ENCODE data around the gene NLRX1.
"Not testable (repeated sequence)": the region's sequence is repeated elsewhere in the genome, so short reads cannot be mapped to it uniquely, and the experiment has no call there.

The NLRX1 gene

GRCh38 chr11:119188067-119188466 lies 19.5 kb downstream of the NLRX1 start:
- H3K27ac ChIP-seq, result no peak overlapping the region

GRCh38 chr11:119188887-119189286 lies 20.4 kb downstream of the NLRX1 start:
- Histone ChIP-seq H3K4me3 (no peak overlapping the region), H3K27me3 (no peaks in the 10 kb centered on the region), H3K27ac (no peak overlapping the region), H3K4me1 (peaks cover 0 to 16% (median 13%) of the 10 kb centered on the region in 10 experiments; a peak in 14 of 20 replicates), H4K20me1 (no peaks in the 10 kb centered on the region), H3K36me3 (peaks cover 0 to under 1% (median 0%) of the 10 kb centered on the region in 11 experiments; a peak in 1 of 22 replicates), H3K9ac (no peak overlapping the region), H3K4me2 (no peak overlapping the region), H3K9me3 (replicated peaks in 1 of 11) (no peaks in the 10 kb centered on the region)
- no peak for TF ChIP-seq Cebpa-rat (IDR thresholded peaks at IDR 0.05)

More at GRCh38 chr11:119188067-119188466, 19.5 kb downstream of the NLRX1 start:
- H4K20me1 ChIP-seq, result no peaks in the 10 kb centered on the region; a peak in 1 of 22 replicates
- peaks cover 0 to 8% (median 0%) of the 10 kb centered on the region in 11 experiments; a peak in 2 of 22 replicates for H3K36me3 ChIP-seq
- no peaks in the 10 kb centered on the region for H3K27me3 ChIP-seq
- H3K4me2 ChIP-seq, result no peak overlapping the region
- H3K4me3 ChIP-seq, result no peak overlapping the region
- no peaks in the 10 kb centered on the region for H3K9me3 ChIP-seq (replicated peaks in 1 of 11)
- TF ChIP-seq Cebpa-rat (IDR thresholded peaks at IDR 0.05), result no peak
- no peak overlapping the region for H3K9ac ChIP-seq
- H3K4me1 ChIP-seq, result peaks cover 0 to 15% (median 9%) of the 10 kb centered on the region in 10 experiments; a peak in 14 of 20 replicates

DNA sequence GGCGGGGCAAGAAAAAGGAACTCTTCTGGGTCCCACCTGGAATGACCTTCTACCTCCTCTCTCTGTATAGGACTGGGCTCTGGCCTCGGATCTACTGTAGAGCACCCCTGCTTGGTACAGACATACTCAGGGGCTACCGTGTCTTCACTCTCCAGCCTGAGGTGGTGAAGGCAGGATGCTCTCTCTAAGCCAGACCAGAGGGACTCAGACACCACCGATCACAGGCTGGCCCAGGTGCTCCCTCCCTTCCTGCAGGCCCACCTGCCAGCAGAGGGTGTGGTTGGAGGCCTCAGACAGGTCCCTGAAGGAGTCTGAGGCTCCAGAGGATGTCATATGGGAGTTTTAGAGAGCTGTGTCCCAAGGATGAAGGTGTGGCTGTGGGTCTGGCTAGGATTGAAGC lies 20.9 kb downstream of the NLRX1 start:
- no peak overlapping the region for H3K27ac ChIP-seq
- H3K9me3 ChIP-seq (replicated peaks in 1 of 11), result no peaks in the 10 kb centered on the region
- no peaks in the 10 kb centered on the region for H4K20me1 ChIP-seq
- peaks cover 0 to 16% (median 9%) of the 10 kb centered on the region in 10 experiments; a peak in 14 of 20 replicates for H3K4me1 ChIP-seq
- H3K4me3 ChIP-seq, result no peak overlapping the region
- no peak overlapping the region for H3K4me2 ChIP-seq
- no peak overlapping the region for H3K9ac ChIP-seq
- TF ChIP-seq Cebpa-rat (IDR thresholded peaks at IDR 0.05), result no peak
- no peaks in the 10 kb centered on the region for H3K27me3 ChIP-seq
- no peaks in the 10 kb centered on the region for H3K36me3 ChIP-seq

- no peak overlapping the region for H3K4me2 ChIP-seq
- H3K36me3 ChIP-seq, result no peaks in the 10 kb centered on the region
- no peaks in the 10 kb centered on the region for H4K20me1 ChIP-seq
- H3K4me3 ChIP-seq, result no peak overlapping the region
- H3K9ac ChIP-seq, result no peak overlapping the region
- H3K4me1 ChIP-seq, result peaks cover 0 to 26% (median 8%) of the 10 kb centered on the region in 10 experiments; a peak in 14 of 20 replicates
- H3K27me3 ChIP-seq, result no peaks in the 10 kb centered on the region
- H3K9me3 ChIP-seq (replicated peaks in 1 of 11), result no peaks in the 10 kb centered on the region
- no peak for TF ChIP-seq Cebpa-rat (IDR thresholded peaks at IDR 0.05)
- H3K27ac ChIP-seq, result no peak overlapping the region
These were observed 22.0 kb downstream of the NLRX1 start for GRCh38 chr11:119190531-119190930.

GRCh38 chr11:119191265-119191664 lies 22.7 kb downstream of the NLRX1 start:
- H4K20me1 ChIP-seq, result not testable (repeated sequence)

DNA sequence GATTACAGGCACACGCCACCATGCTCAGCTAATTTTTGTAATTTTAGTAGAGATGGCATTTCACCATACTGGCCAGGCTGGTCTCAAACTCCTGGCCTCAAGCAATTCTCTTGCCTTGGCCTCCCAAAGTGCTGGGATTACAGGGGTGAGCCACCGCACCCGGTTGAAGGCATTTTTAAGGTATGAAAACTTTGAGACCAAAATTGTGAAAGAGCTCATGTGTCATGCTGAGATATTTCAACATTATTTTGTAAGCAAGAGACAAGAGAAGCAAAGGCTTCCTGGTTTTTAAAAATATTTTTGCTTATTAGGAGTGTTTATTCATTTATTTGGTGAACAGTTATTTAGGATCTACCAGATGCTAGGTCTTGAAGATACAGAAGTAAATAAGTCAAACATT lies 23.6 kb downstream of the NLRX1 start:
- TF ChIP-seq Cebpa-rat (IDR thresholded peaks at IDR 0.05), result no peak
- Histone ChIP-seq H3K27ac (peak overlapping the region in 2 of 11 experiments; percentile 8 to 37; a peak in 2 of 22 replicates), H3K36me3 (no peaks in the 10 kb centered on the region), H3K4me1 (peaks cover 4 to 34% (median 15%) of the 10 kb centered on the region in 10 experiments; a peak in 18 of 20 replicates), H3K4me3 (no peak overlapping the region), H3K9ac (no peak overlapping the region), H3K9me3 (replicated peaks in 1 of 11) (no peaks in the 10 kb centered on the region), H3K4me2 (peak overlapping the region in 3 of 11 experiments; percentile 8 to 47 (median 9); a peak in 2 of 22 replicates), H4K20me1 (no peaks in the 10 kb centered on the region), H3K27me3 (no peaks in the 10 kb centered on the region)

More at GRCh38 chr11:119191265-119191664, 22.7 kb downstream of the NLRX1 start:
- not testable (repeated sequence) for H3K4me2 ChIP-seq; H3K27ac ChIP-seq; H3K27me3 ChIP-seq; H3K9ac ChIP-seq; H3K4me3 ChIP-seq; H3K36me3 ChIP-seq; H3K9me3 ChIP-seq (replicated peaks in 1 of 11)
- peaks cover 0 to 28% (median 8%) of the 10 kb centered on the region in 10 experiments; a peak in 15 of 20 replicates for H3K4me1 ChIP-seq

DNA sequence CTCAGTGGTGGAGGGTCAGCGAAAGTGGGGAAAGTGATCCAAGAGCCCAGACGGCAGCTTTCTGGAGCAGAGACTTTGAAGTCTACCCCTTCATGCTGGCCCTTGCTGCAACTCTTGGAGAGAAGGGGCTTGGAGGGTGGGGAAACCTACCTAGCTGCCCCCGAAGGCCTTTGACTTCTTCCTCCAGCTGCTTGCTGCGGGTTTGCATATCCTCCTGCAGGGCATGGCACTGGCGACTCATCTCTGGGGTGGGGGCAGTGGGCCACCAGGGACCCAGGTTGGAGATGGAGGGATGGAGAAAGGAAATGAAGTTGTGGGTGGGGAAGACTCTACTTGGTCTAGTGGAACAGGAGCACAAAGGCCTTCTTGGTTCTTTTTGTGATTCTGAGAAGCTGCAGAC lies 24.5 kb downstream of the NLRX1 start:
- Histone ChIP-seq H3K27me3 (no peaks in the 10 kb centered on the region), H3K4me2 (peak overlapping the region in 9 of 11 experiments; percentile 1 to 37 (median 23); a peak in 8 of 22 replicates), H3K27ac (peak overlapping the region in 1 of 11 experiments; percentile 21; a peak in 1 of 22 replicates), H3K9ac (no peak overlapping the region), H3K4me1 (peaks cover 4 to 37% (median 17%) of the 10 kb centered on the region in 10 experiments; a peak in 18 of 20 replicates), H4K20me1 (no peaks in the 10 kb centered on the region), H3K4me3 (no peak overlapping the region), H3K36me3 (no peaks in the 10 kb centered on the region), H3K9me3 (replicated peaks in 1 of 11) (no peaks in the 10 kb centered on the region)
- TF ChIP-seq Cebpa-rat (IDR thresholded peaks at IDR 0.05), result no peak

DNA sequence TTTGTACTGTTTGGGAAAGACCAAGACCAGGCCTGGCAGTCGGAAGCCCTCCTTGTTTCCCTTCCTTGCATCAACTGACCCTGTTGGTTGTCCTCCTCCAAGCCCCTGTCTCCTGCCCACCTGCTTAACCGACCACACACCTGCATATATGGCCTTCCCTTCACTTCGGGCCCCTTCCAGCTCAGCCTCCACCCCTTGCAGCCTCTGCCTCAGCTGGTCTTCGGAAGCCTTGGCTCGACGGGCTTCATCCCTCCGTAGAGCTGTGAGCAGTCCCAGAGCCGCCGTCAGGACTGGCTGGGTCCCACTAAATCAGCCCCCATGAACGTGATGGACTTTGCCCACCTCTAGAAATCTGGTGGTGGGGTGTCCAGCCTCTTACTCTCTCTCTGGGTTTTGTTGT lies 25.1 kb downstream of the NLRX1 start:
- H3K36me3 ChIP-seq, result no peaks in the 10 kb centered on the region
- peak overlapping the region in 4 of 11 experiments; percentile 13 to 37 (median 24); a peak in 2 of 22 replicates for H3K4me2 ChIP-seq
- H3K27me3 ChIP-seq, result no peaks in the 10 kb centered on the region
- no peak overlapping the region for H3K27ac ChIP-seq
- H3K9ac ChIP-seq, result no peak overlapping the region
- TF ChIP-seq Cebpa-rat (IDR thresholded peaks at IDR 0.05), result no peak
- H4K20me1 ChIP-seq, result no peaks in the 10 kb centered on the region
- H3K9me3 ChIP-seq (replicated peaks in 1 of 11), result no peaks in the 10 kb centered on the region
- H3K4me3 ChIP-seq, result no peak overlapping the region
- H3K4me1 ChIP-seq, result peaks cover 4 to 37% (median 17%) of the 10 kb centered on the region in 10 experiments; a peak in 18 of 20 replicates

- Histone ChIP-seq H3K27ac (no peak overlapping the region), H3K27me3 (no peaks in the 10 kb centered on the region), H3K4me3 (no peak overlapping the region), H3K36me3 (no peaks in the 10 kb centered on the region), H3K4me2 (peak overlapping the region in 3 of 11 experiments; percentile 15 to 46 (median 31); a peak in 4 of 22 replicates), H3K4me1 (peaks cover 4 to 37% (median 17%) of the 10 kb centered on the region in 10 experiments; a peak in 18 of 20 replicates), H4K20me1 (no peaks in the 10 kb centered on the region), H3K9ac (peak overlapping the region in 1 of 11 experiments; percentile 1; a peak in 2 of 22 replicates), H3K9me3 (replicated peaks in 1 of 11) (no peaks in the 10 kb centered on the region)
- TF ChIP-seq Cebpa-rat (IDR thresholded peaks at IDR 0.05), result no peak
These were observed 26.4 kb downstream of the NLRX1 start for GRCh38 chr11:119194811-119195440.
